ENCODE results near the gene ZNF503.
"Not testable (repeated sequence)": the region's sequence is repeated elsewhere in the genome, so short reads cannot be mapped to it uniquely, and the experiment has no call there.

The ZNF503 gene

DNA sequence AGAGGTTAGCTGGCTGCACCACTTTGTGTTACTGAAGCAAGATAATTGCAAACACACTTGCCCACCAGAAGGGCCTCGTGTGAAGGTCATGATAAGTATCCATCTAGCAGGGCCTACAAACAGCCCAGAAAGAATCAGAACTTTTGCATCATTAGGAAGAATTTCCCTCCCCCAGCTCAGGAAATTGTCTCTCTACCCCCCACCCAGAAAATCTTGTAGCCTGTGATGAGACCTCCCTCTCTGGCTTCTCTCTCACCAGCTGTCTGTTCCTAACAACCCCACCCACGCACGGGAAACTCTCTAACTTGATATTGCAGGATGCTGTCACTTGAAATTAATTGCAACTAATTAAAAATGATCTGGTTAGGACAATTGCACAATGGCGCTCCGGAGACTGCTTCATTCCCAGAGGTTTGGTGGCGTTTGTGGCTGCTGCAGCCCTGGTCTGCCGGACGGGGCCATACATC is 34.5 kb downstream of the ZNF503 start:
- H3K4me3 ChIP-seq = no peak overlapping the region
- H3K27ac ChIP-seq = no peak overlapping the region

DNA sequence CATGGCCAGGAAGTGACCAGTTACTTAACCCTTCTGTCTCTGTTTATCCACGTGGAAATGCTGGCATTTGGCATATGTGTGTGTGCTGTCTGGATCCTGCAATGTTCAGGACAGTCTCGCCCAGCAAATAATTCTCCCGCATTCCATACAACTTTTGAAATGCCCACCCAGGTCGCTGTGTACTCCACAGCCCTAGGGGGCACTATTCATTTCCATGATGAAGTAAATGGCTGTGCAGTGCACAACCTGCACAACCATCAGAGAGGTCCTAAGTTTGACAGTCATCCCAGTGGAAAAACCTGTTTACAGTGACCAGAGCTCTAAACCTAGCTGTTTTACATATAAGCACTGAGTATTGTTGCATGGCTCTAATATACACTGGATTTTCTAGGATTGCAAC is 38.1 kb downstream of the ZNF503 start:
- H3K4me3 ChIP-seq = no peak overlapping the region
- no peak overlapping the region for H3K27ac ChIP-seq

DNA sequence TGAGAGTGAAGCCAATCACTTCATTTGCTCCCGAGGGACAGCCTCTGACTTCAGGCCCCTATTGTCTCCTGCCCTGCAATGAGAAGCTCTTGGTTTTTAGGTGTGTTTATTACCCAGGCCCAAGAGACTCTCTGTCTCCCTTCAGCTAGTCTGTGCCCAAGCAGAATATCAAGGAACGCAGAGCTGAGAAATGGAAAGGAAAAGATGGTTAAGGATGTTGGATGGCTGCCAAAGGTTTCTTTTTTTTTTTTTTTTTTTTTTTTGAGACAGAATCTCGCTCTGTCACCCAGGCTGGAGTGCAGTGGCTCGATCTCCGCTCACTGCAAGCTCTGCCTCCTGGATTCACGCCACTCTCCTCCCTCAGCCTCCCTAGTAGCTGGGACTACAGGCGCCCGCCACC is 41.7 kb downstream of the ZNF503 start:
- not testable (repeated sequence) for H3K4me3 ChIP-seq
- peak overlapping the region in 3 of 21 experiments; percentile 50 to 68 (median 54) for H3K27ac ChIP-seq

DNA sequence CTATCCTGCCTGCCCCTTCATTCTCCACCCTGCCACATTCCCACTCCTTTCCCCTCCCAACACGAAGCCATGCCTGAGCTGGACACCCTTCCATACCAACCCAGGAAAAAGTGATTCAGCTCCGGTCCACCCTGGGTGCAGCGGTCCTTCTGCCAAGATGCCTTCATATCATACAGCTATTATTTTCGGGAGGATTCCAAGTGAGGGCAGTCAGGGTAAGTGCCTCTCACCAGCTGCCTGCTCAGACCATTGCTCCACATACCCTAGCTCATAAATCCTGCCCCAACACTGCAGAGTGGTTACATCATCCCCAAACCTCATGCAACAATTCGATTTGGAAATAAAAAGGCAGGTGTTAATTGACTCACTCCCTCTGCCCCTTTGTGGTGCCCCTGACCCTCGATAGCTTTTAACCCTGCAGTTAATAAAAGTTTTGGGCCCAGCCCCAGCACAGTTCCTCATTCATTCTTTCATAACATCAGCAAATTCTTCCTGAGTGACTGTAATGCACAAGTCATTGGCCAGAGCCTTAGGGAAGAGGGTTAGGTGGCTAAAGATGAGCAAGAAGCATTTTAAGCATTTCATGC is 42.6 kb downstream of the ZNF503 start:
- H3K4me3 ChIP-seq = no peak overlapping the region
- H3K27ac ChIP-seq = peak overlapping the region in 3 of 21 experiments; percentile 17 to 54 (median 19)

DNA sequence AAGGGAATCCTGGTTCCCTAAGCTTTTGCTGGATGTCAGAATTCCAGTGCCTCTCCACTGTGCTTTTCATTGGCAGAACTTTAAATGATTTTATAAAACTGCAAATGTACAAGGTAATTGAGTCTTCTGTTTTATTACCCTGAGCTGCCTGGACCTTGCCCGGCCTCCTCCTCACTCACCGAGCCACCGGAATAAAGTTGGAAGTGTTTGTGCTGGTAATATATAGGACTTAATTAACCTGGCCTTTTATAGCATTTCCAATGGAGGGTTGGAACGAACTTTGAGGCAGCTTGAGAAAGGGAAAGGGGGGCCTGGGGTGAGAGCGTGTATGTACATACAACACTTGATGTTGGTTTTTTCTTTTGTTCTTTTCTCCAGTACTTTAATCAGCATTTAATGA is 43.4 kb downstream of the ZNF503 start:
- no peak overlapping the region for H3K4me3 ChIP-seq
- H3K27ac ChIP-seq = no peak overlapping the region

DNA sequence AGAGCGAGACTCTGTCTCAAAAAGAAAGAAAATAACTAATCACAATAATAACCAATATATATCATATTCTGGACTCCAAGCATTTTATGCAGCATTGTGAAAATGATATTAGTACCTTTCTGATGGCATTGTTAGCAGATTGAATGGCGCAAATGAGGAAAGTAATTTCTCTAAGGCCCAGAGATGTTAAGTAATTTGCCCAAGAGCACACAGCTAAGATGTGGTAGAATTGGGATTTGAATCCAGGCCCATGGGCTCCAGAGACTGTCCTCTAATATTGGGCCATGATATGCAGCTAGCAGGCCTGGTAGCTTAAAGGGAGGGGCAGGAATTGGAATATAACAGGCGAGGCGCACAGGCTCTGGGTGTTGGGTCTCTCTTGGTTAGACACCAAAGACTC is 44.1 kb downstream of the ZNF503 start:
- no peak overlapping the region for H3K27ac ChIP-seq

DNA sequence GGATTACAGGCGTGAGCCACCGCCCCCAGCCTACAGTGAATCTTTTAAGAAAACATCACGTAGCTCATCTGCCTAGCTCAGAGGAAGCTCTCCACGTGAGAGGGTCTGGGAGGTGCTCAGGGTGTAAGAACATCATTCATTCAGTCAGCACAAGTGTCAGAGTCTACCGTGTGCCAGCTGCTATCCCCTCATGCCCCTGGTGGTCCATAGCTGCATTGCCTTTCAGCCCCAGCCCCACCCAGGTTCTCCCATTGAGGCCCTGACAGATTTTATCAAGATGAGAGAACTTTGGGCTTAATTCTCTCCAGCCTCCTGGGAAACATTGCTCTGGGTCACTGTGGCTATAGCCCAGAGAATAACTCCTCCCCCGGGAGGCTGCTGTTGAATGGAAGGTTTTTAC is 45.1 kb downstream of the ZNF503 start:
- Histone ChIP-seq H3K27ac (no peak overlapping the region), H3K4me3 (no peak overlapping the region)

More for the DNA sequence above, 44.1 kb downstream of the ZNF503 start:
- H3K4me3 ChIP-seq = no peak overlapping the region

DNA sequence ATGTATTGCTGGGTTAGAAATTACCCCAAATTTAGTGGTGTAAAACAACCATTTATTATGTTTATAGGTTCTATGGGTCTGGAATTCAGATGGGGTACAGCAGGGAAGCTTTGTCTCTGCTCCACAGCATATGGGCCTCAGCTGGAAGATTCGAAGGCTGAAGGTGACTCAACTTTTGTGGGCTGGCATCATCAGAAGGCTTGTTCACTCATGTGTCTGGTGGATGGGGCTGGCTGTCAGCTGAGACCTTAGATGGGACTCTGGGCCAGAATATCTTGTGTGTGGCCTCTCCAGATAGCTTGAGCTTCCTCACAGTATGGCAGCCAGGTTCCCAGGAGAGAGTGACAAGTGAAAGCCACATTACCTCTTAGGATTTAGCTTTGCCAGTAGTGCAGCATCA is 45.9 kb downstream of the ZNF503 start:
- Histone ChIP-seq H3K27ac (no peak overlapping the region), H3K4me3 (no peak overlapping the region)

DNA sequence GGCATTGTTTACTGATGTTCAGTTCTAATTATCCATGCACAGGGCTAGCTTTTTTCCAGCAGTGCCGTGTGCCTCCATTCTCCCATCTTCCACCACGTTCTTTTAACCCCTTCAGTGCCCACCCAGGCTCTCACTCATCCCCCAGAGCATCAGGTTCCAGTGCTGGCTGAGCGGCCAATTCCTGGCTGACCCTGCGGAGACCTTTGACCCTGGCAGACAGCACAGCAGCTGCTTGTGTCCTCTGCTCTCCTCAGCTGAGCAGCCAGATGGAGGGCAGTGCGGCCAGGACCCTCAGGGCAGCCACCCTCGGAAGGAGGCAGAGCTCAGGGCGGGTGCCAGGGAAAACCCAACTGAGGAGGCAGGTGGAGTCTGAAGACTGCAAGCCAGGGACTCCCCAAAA is 48.4 kb downstream of the ZNF503 start:
- no peak overlapping the region for H3K27ac ChIP-seq
- no peak overlapping the region for H3K4me3 ChIP-seq

DNA sequence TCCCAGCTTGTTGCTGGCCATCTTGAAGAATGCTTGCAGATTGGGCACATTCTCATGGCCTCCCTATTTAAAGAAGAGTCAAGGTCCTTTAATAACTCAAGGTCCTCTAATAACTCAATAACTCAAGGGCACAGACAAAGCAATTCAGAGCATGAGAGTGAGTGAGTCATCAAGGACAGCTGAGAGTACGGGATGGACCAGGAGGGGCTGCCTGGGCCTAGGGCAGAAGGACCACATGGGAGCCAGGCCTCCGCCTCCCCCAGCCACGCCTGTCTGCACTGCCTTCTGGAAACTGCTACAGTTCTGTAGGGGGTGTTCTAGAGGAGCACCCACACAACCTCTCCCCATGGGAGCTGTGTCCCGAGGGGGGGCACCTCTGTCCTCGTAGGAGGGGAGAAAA is 48.9 kb downstream of the ZNF503 start:
- Histone ChIP-seq H3K4me3 (no peak overlapping the region), H3K27ac (no peak overlapping the region)

DNA sequence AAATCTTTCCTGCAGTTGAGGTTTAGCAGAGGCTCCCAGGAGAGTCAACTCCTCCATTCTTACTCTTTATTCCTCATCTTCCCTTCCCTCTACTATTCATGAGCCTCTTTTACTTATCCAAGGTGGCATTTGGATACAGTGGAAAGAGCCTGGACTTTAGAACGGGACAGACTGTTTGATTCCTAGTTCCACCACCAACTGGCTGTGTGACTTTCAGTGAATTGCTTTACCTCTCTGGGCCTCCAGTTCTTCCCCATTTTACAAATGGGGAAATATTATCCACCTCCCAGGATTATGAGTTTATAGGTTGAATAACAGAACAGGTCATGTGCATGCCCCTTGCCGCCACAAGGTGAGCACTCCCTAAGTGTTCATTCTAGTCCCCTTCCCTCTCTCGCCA is 49.9 kb downstream of the ZNF503 start:
- H3K27ac ChIP-seq = no peak overlapping the region

DNA sequence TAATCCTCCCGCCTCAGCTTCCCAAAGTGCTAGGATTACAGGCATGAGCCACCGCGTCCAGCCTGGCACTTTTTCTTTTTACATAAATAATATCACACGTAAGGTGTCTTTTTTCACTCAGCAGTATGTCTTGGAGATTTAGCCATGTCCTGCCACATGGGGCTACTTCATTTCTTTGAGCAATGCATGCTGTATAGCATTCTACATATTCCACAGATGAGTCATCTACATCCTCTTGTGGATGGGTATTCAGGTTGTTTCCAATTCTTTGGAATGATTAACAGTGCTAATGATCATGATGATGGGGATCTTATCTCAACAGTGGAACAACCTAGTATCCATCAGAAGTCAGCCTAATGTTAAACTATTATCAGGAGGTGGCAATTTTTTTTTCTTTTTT is 50.8 kb downstream of the ZNF503 start:
- Histone ChIP-seq H3K4me3 (no peak overlapping the region), H3K27ac (no peak overlapping the region)

More for the DNA sequence above, 49.9 kb downstream of the ZNF503 start:
- H3K4me3 ChIP-seq = no peak overlapping the region

All from skin epidermis (tissue), 12 donors.